Measurements from ENCODE around the gene NECTIN3.

GRCh38 chr3:111173906-111174305, 102.3 kb downstream of the NECTIN3 start:
- TF ChIP-seq EP300 (IDR thresholded peaks at IDR 0.05): no peak
- TF ChIP-seq, protein P1, sequence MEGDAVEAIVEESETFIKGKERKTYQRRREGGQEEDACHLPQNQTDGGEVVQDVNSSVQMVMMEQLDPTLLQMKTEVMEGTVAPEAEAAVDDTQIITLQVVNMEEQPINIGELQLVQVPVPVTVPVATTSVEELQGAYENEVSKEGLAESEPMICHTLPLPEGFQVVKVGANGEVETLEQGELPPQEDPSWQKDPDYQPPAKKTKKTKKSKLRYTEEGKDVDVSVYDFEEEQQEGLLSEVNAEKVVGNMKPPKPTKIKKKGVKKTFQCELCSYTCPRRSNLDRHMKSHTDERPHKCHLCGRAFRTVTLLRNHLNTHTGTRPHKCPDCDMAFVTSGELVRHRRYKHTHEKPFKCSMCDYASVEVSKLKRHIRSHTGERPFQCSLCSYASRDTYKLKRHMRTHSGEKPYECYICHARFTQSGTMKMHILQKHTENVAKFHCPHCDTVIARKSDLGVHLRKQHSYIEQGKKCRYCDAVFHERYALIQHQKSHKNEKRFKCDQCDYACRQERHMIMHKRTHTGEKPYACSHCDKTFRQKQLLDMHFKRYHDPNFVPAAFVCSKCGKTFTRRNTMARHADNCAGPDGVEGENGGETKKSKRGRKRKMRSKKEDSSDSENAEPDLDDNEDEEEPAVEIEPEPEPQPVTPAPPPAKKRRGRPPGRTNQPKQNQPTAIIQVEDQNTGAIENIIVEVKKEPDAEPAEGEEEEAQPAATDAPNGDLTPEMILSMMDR (IDR thresholded peaks at IDR 0.05): no peak

Measured in upper lobe of left lung (tissue), 4 donors.